ENCODE data around the gene ECD. TPM values are rescaled to one million over a fixed set of nuclear protein-coding genes. Genes with fewer than 3 reads are reported as not detected.
A peak's percentile ranks its signal among the peaks of the same experiment; 100 is the strongest.

The ECD gene
- total and polyA plus RNA-seq, 7 experiments from 2014 or later: 30.2 to 42.7 (median 33.1) TPM

GRCh38 chr10:73093922-73094850 lies 73.6 kb downstream of the ECD start:
- H3K9me3 ChIP-seq (ENCODE audit: control insufficient read depth in 2 of 3, low read length in 3 of 3): no peaks in the 10 kb centered on the region
- peaks cover 13 to 47% (median 40%) of the 10 kb centered on the region in 7 donors for H3K4me1 Mint-ChIP-seq
- H3K27ac ChIP-seq (ENCODE audit: low read depth, low read length): peak overlapping the region; percentile 97
- H3K9me3 Mint-ChIP-seq: no peaks in the 10 kb centered on the region
- peaks cover 0 to 12% of the 10 kb centered on the region in 2 donors for H3K4me1 ChIP-seq (ENCODE audit: control insufficient read depth in 2 of 2, insufficient read depth in 2 of 2, low read length in 2 of 2)
- ChIA-PET POLR2A (interaction anchor here (1.0 to 3.0 kb wide), 3 partner anchors 16 to 44 kb away, joined by 3 to 33 read pairs (median 4); partner anchors contain the start of gene NUDT13), CTCF (interaction anchor here (0.5 to 3.3 kb wide), 4 partner anchors 19 to 63 kb away, joined by 3 to 46 read pairs (median 6); no protein-coding TSS in a partner anchor)
- no peaks in the 10 kb centered on the region for H3K27me3 ChIP-seq (ENCODE audit: control insufficient read depth in 2 of 2, insufficient read depth in 2 of 2, low read length in 2 of 2)
- no peak overlapping the region for H3K4me3 ChIP-seq (ENCODE audit: low read length)
- intact Hi-C loops (cut with micrococcal nuclease): loop anchor here in 1 of 2 donors (2.0 kb wide), 2 partner anchors 17 to 401 kb away; partner anchors contain the start of gene MCU
- DNase-seq: no peak
- peaks cover 0 to 8% (median 0%) of the 10 kb centered on the region in 3 experiments for H3K36me3 ChIP-seq (ENCODE audit: control insufficient read depth in 2 of 3, insufficient read depth in 3 of 3, low read length in 3 of 3)
- H3K27ac Mint-ChIP-seq: peak overlapping the region in 5 of 9 donors; percentile 14 to 98 (median 24)
- ATAC-seq: no peak
- H3K4me3 Mint-ChIP-seq: peak overlapping the region in 7 of 10 donors; percentile 39 to 97 (median 93)
- H3K27me3 Mint-ChIP-seq: peaks cover 0 to 3% (median 0%) of the 10 kb centered on the region in 5 donors
- peaks cover 0 to 7% (median 0%) of the 10 kb centered on the region in 5 donors for H3K36me3 Mint-ChIP-seq

- H3K27me3 Mint-ChIP-seq: peaks cover 0 to 3% (median 0%) of the 10 kb centered on the region in 5 donors
- peaks cover 0 to 12% of the 10 kb centered on the region in 2 donors for H3K4me1 ChIP-seq (ENCODE audit: control insufficient read depth in 2 of 2, insufficient read depth in 2 of 2, low read length in 2 of 2)
- H3K36me3 ChIP-seq (ENCODE audit: control insufficient read depth in 2 of 3, insufficient read depth in 3 of 3, low read length in 3 of 3): peaks cover 0 to 8% (median 0%) of the 10 kb centered on the region in 3 experiments
- intact Hi-C loops (cut with micrococcal nuclease): no loop called here
- ATAC-seq: no peak
- no peak overlapping the region for H3K4me3 ChIP-seq (ENCODE audit: low read length)
- POLR2A ChIA-PET: interaction anchor here (0.7 to 1.0 kb wide), 4 partner anchors 16 to 271 kb away, joined by 3 to 4 read pairs (median 4); no protein-coding TSS in a partner anchor
- H3K27ac ChIP-seq (ENCODE audit: low read depth, low read length): no peak overlapping the region
- H3K9me3 Mint-ChIP-seq: no peaks in the 10 kb centered on the region
- H3K36me3 Mint-ChIP-seq: peaks cover 0 to 7% (median 0%) of the 10 kb centered on the region in 5 donors
- CTCF ChIA-PET: interaction anchor here (0.8 to 0.9 kb wide), 2 partner anchors 18 to 21 kb away, joined by 3 to 5 read pairs; no protein-coding TSS in a partner anchor
- peaks cover 13 to 48% (median 40%) of the 10 kb centered on the region in 7 donors for H3K4me1 Mint-ChIP-seq
- no peak for DNase-seq
- H3K9me3 ChIP-seq (ENCODE audit: control insufficient read depth in 2 of 3, low read length in 3 of 3): no peaks in the 10 kb centered on the region
- H3K27ac Mint-ChIP-seq: peak overlapping the region in 1 of 9 donors; percentile 32
- no peaks in the 10 kb centered on the region for H3K27me3 ChIP-seq (ENCODE audit: control insufficient read depth in 2 of 2, insufficient read depth in 2 of 2, low read length in 2 of 2)
- H3K4me3 Mint-ChIP-seq: peak overlapping the region in 1 of 10 donors; percentile 59
These were observed 75.0 kb downstream of the ECD start for GRCh38 chr10:73092830-73093229.

GRCh38 chr10:73088304-73088703 lies 79.5 kb downstream of the ECD start:
- Histone ChIP-seq H3K9me3 (ENCODE audit: control insufficient read depth in 2 of 3, low read length in 3 of 3) (no peaks in the 10 kb centered on the region), H3K4me1 (ENCODE audit: control insufficient read depth in 2 of 2, insufficient read depth in 2 of 2, low read length in 2 of 2) (no peaks in the 10 kb centered on the region), H3K27ac (ENCODE audit: low read depth, low read length) (no peak overlapping the region), H3K36me3 (ENCODE audit: control insufficient read depth in 2 of 3, insufficient read depth in 3 of 3, low read length in 3 of 3) (no peaks in the 10 kb centered on the region), H3K27me3 (ENCODE audit: control insufficient read depth in 2 of 2, insufficient read depth in 2 of 2, low read length in 2 of 2) (no peaks in the 10 kb centered on the region), H3K4me3 (ENCODE audit: low read length) (no peak overlapping the region)
- no peaks in the 10 kb centered on the region for H3K9me3 Mint-ChIP-seq
- POLR2A ChIA-PET: interaction anchor here (0.9 kb wide), 1 partner anchor 611 kb away, joined by 3 read pairs; no protein-coding TSS in a partner anchor
- no peak overlapping the region for H3K27ac Mint-ChIP-seq
- intact Hi-C loops (cut with micrococcal nuclease): no loop called here
- H3K4me3 Mint-ChIP-seq: no peak overlapping the region
- DNase-seq: no peak
- H3K36me3 Mint-ChIP-seq: peaks cover 0 to 12% (median 0%) of the 10 kb centered on the region in 5 donors
- CTCF ChIA-PET: interaction anchor here (0.7 kb wide), 1 partner anchor 396 kb away, joined by 3 read pairs; the partner anchor contains the start of gene MCU
- peaks cover 0 to 33% (median 15%) of the 10 kb centered on the region in 7 donors for H3K4me1 Mint-ChIP-seq
- ATAC-seq: no peak
- H3K27me3 Mint-ChIP-seq: no peaks in the 10 kb centered on the region

- H3K4me1 ChIP-seq (ENCODE audit: control insufficient read depth in 2 of 2, insufficient read depth in 2 of 2, low read length in 2 of 2): no peaks in the 10 kb centered on the region
- Mint-ChIP-seq H3K9me3 (no peaks in the 10 kb centered on the region), H3K4me3 (no peak overlapping the region), H3K36me3 (peaks cover 0 to 11% (median 0%) of the 10 kb centered on the region in 5 donors), H3K4me1 (peaks cover 0 to 33% (median 11%) of the 10 kb centered on the region in 7 donors), H3K27ac (no peak overlapping the region), H3K27me3 (no peaks in the 10 kb centered on the region)
- intact Hi-C loops (cut with micrococcal nuclease): no loop called here
- DNase-seq (no peak), ATAC-seq (no peak)
- H3K36me3 ChIP-seq (ENCODE audit: control insufficient read depth in 2 of 3, insufficient read depth in 3 of 3, low read length in 3 of 3): no peaks in the 10 kb centered on the region
- H3K27ac ChIP-seq (ENCODE audit: low read depth, low read length): no peak overlapping the region
- no peaks in the 10 kb centered on the region for H3K27me3 ChIP-seq (ENCODE audit: control insufficient read depth in 2 of 2, insufficient read depth in 2 of 2, low read length in 2 of 2)
- POLR2A ChIA-PET: interaction anchor here (0.6 kb wide), 1 partner anchor 12 kb away, joined by 3 read pairs; no protein-coding TSS in a partner anchor
- no peak overlapping the region for H3K4me3 ChIP-seq (ENCODE audit: low read length)
- no peaks in the 10 kb centered on the region for H3K9me3 ChIP-seq (ENCODE audit: control insufficient read depth in 2 of 3, low read length in 3 of 3)
- CTCF ChIA-PET: no interaction called here
These were observed 81.0 kb downstream of the ECD start for GRCh38 chr10:73086816-73087215.

GRCh38 chr10:73084209-73084608 lies 83.6 kb downstream of the ECD start:
- POLR2A ChIA-PET: interaction anchor here (1.1 kb wide), 1 partner anchor 12 kb away, joined by 3 read pairs; no protein-coding TSS in a partner anchor
- intact Hi-C loops (cut with micrococcal nuclease): no loop called here
- Mint-ChIP-seq H3K4me1 (peaks cover 0 to 42% (median 8%) of the 10 kb centered on the region in 7 donors), H3K4me3 (no peak overlapping the region), H3K27me3 (no peaks in the 10 kb centered on the region), H3K36me3 (peaks cover 0 to 12% (median 0%) of the 10 kb centered on the region in 5 donors), H3K27ac (no peak overlapping the region), H3K9me3 (no peaks in the 10 kb centered on the region)
- Histone ChIP-seq H3K27ac (ENCODE audit: low read depth, low read length) (no peak overlapping the region), H3K4me1 (ENCODE audit: control insufficient read depth in 2 of 2, insufficient read depth in 2 of 2, low read length in 2 of 2) (no peaks in the 10 kb centered on the region), H3K4me3 (ENCODE audit: low read length) (no peak overlapping the region), H3K36me3 (ENCODE audit: control insufficient read depth in 2 of 3, insufficient read depth in 3 of 3, low read length in 3 of 3) (no peaks in the 10 kb centered on the region), H3K9me3 (ENCODE audit: control insufficient read depth in 2 of 3, low read length in 3 of 3) (no peaks in the 10 kb centered on the region), H3K27me3 (ENCODE audit: control insufficient read depth in 2 of 2, insufficient read depth in 2 of 2, low read length in 2 of 2) (no peaks in the 10 kb centered on the region)
- ATAC-seq (no peak), DNase-seq (no peak)
- CTCF ChIA-PET: interaction anchor here (1.3 kb wide), 1 partner anchor 13 kb away, joined by 3 read pairs; no protein-coding TSS in a partner anchor
